GM12874 (cell line): ENCODE results near the gene GZMM.

ENCODE experiments used
- TF ChIP-seq, protein P1 (sequence below): IDR thresholded peaks from 2 replicates; pipeline ENCODE4 v1.5.1; 2011; ENCODE audit warnings: low read depth, mild to moderate bottlenecking, control low read depth, low read length, moderate library complexity; ENCODE audit not compliant: insufficient read depth

Gene GZMM

GRCh38 chr19:597406-598315 is 53.8 kb downstream of the GZMM start:
- TF ChIP-seq, protein P1, sequence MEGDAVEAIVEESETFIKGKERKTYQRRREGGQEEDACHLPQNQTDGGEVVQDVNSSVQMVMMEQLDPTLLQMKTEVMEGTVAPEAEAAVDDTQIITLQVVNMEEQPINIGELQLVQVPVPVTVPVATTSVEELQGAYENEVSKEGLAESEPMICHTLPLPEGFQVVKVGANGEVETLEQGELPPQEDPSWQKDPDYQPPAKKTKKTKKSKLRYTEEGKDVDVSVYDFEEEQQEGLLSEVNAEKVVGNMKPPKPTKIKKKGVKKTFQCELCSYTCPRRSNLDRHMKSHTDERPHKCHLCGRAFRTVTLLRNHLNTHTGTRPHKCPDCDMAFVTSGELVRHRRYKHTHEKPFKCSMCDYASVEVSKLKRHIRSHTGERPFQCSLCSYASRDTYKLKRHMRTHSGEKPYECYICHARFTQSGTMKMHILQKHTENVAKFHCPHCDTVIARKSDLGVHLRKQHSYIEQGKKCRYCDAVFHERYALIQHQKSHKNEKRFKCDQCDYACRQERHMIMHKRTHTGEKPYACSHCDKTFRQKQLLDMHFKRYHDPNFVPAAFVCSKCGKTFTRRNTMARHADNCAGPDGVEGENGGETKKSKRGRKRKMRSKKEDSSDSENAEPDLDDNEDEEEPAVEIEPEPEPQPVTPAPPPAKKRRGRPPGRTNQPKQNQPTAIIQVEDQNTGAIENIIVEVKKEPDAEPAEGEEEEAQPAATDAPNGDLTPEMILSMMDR, result no peak
